GM15510 (cell line): Measurements from ENCODE around the gene GTF2IRD1.

Source experiments
- POLR2A ChIP-seq: IDR thresholded peaks from 3 replicates; pipeline ENCODE4 v1.6.1; 2011; ENCODE audit warnings: borderline replicate concordance; ENCODE audit not compliant: insufficient read length; ENCODE audit errors: extremely low read depth

The GTF2IRD1 gene

GRCh38 chr7:74501298-74501697 lies 47.6 kb downstream of the GTF2IRD1 start:
- TF ChIP-seq POLR2A, result no peak

- TF ChIP-seq POLR2A, result no peak
Measured at GRCh38 chr7:74502216-74502891, 48.6 kb downstream of the GTF2IRD1 start.

- no peak for TF ChIP-seq POLR2A
Measured at GRCh38 chr7:74503061-74503460, 49.4 kb downstream of the GTF2IRD1 start.

- TF ChIP-seq POLR2A, result no peak
Measured at GRCh38 chr7:74503943-74504342, 50.2 kb downstream of the GTF2IRD1 start.

GRCh38 chr7:74505471-74506324 lies 52.0 kb downstream of the GTF2IRD1 start:
- TF ChIP-seq POLR2A, result no peak

GRCh38 chr7:74506325-74506724 lies 52.6 kb downstream of the GTF2IRD1 start:
- TF ChIP-seq POLR2A, result no peak

- no peak for TF ChIP-seq POLR2A
Measured at GRCh38 chr7:74507538-74508319, 54.0 kb downstream of the GTF2IRD1 start.

GRCh38 chr7:74511345-74511744 lies 57.6 kb downstream of the GTF2IRD1 start:
- TF ChIP-seq POLR2A, result no peak

- no peak for TF ChIP-seq POLR2A
Measured at GRCh38 chr7:74512762-74513161, 59.1 kb downstream of the GTF2IRD1 start.

- no peak for TF ChIP-seq POLR2A
Measured at GRCh38 chr7:74514131-74514591, 60.5 kb downstream of the GTF2IRD1 start.

- no peak for TF ChIP-seq POLR2A
Measured at GRCh38 chr7:74515276-74515675, 61.6 kb downstream of the GTF2IRD1 start.

- TF ChIP-seq POLR2A, result no peak
Measured at GRCh38 chr7:74516214-74516613, 62.5 kb downstream of the GTF2IRD1 start.

GRCh38 chr7:74518041-74518440 lies 64.3 kb downstream of the GTF2IRD1 start:
- no peak for TF ChIP-seq POLR2A

- no peak for TF ChIP-seq POLR2A
Measured at GRCh38 chr7:74518654-74519053, 64.9 kb downstream of the GTF2IRD1 start.

- no peak for TF ChIP-seq POLR2A
Measured at GRCh38 chr7:74519395-74519794, 65.7 kb downstream of the GTF2IRD1 start.
